Endothelial cell of umbilical vein (primary cell): ENCODE measurements around the gene POU6F2.

Experiments used
- EZH2 ChIP-seq: IDR thresholded peaks from 2 replicates; pipeline ENCODE4 v1.6.1; 2012; ENCODE audit warnings: borderline replicate concordance, low read depth, mild to moderate bottlenecking, moderate library complexity, low read length, inconsistent platforms; ENCODE audit not compliant: severe bottlenecking
- JUN ChIP-seq: IDR thresholded peaks from 2 replicates; pipeline ENCODE4 v1.6.1; 2011; ENCODE audit warnings: borderline replicate concordance, low read depth; ENCODE audit not compliant: insufficient read length, insufficient read depth
- MYC ChIP-seq: IDR thresholded peaks from one replicate; pipeline ENCODE4 v1.6.1; 2011; ENCODE audit warnings: mild to moderate bottlenecking, low read depth, low read length
- POLR2A ChIP-seq: IDR thresholded peaks from 2 replicates; pipeline ENCODE4 v1.6.1; 2012; ENCODE audit warnings: low read depth, mild to moderate bottlenecking, control low read depth, low read length
- POLR2AphosphoS5 ChIP-seq: IDR thresholded peaks from 2 replicates; pipeline ENCODE4 v1.6.1; 2012; ENCODE audit warnings: low read depth, mild to moderate bottlenecking, control low read depth, low read length, moderate library complexity; ENCODE audit not compliant: insufficient read depth
- TF ChIP-seq, protein P1 (sequence below), 2 donors: IDR thresholded peaks; 1 replicate in 1 of 2; 2 replicates in 1 of 2; pipeline ENCODE4 v1.5.1; 2011; ENCODE audit warnings: low read length in 2 of 2, mild to moderate bottlenecking in 2 of 2, moderate library complexity in 2 of 2, control low read depth in 1 of 2, inconsistent platforms in 1 of 2, low read depth in 1 of 2; ENCODE audit not compliant: insufficient read depth in 1 of 2; ENCODE audit errors: extremely low read depth in 1 of 2
- TF ChIP-seq, protein P2 (sequence below): IDR thresholded peaks from 2 replicates; pipeline ENCODE4 v1.6.1; 2011; ENCODE audit not compliant: insufficient read depth, insufficient read length

DNA sequence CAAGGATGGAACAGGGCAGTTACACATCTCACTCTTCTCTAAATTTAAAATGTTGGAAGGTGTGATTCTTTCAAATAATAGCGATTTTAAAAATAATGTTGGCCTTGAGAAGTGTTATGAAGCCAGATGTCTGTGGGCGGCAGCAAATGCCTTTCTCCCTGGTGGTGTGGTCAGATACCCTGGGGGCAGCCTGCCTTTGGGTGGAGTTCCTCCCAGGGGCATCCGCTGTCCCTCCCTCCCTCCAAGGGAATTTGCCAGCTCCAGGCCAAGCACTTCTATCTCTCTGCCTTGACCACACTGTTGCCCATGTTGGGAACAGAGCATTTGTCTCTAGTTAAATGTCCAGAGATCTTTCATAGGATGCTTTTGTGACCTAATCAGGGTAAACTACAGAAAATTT lies 121.4 kb downstream of the POU6F2 start:
- TF ChIP-seq, protein P1, sequence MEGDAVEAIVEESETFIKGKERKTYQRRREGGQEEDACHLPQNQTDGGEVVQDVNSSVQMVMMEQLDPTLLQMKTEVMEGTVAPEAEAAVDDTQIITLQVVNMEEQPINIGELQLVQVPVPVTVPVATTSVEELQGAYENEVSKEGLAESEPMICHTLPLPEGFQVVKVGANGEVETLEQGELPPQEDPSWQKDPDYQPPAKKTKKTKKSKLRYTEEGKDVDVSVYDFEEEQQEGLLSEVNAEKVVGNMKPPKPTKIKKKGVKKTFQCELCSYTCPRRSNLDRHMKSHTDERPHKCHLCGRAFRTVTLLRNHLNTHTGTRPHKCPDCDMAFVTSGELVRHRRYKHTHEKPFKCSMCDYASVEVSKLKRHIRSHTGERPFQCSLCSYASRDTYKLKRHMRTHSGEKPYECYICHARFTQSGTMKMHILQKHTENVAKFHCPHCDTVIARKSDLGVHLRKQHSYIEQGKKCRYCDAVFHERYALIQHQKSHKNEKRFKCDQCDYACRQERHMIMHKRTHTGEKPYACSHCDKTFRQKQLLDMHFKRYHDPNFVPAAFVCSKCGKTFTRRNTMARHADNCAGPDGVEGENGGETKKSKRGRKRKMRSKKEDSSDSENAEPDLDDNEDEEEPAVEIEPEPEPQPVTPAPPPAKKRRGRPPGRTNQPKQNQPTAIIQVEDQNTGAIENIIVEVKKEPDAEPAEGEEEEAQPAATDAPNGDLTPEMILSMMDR (IDR thresholded peaks at IDR 0.05; ENCODE audit: extremely low read depth in 1 of 2, insufficient read depth in 1 of 2, low read depth in 1 of 2, low read length in 2 of 2) = no peak
- no peak for TF ChIP-seq POLR2AphosphoS5
- TF ChIP-seq EZH2 = no peak
- TF ChIP-seq JUN = no peak
- no peak for TF ChIP-seq POLR2A
- no peak for TF ChIP-seq MYC
- TF ChIP-seq, protein P2, sequence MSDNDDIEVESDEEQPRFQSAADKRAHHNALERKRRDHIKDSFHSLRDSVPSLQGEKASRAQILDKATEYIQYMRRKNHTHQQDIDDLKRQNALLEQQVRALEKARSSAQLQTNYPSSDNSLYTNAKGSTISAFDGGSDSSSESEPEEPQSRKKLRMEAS = no peak
